Measurements from ENCODE around the gene VPS8. TPM values are rescaled to one million over a fixed set of nuclear protein-coding genes. Genes with fewer than 3 reads are reported as not detected.
"Not testable (repeated sequence)": the region's sequence is repeated elsewhere in the genome, so short reads cannot be mapped to it uniquely, and the experiment has no call there.

VPS8 gene
- total RNA-seq, 3 donors from 2014 or later = 52.2 to 86.3 (median 61.9) TPM

DNA sequence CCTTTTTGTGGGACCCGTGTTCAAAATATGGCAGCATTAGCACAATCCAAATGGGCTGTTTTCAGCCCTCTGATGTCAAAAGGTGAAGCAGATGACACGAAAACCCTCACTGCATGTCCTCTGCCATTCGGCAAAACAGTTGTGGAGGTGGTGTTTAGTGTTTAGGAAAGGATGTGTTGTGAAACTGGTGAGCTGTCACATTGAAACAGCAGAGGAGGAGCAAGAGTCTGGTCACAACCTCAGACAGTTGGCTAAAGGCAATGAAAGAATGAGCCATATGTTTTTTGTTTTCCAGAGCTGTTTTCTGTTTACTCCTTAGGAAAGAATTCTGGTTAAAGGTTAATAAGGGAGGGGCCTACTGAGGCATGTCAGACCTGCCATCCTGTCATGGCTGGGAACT lies 140.7 kb downstream of the VPS8 start:
- DNase-seq (ENCODE audit: low spot score in 2 of 2) = no peak
- Histone ChIP-seq H3K9me3 (no peaks in the 10 kb centered on the region), H3K4me3 (no peak overlapping the region), H3K27me3 (no peaks in the 10 kb centered on the region), H3K27ac (no peak overlapping the region), H3K4me1 (no peaks in the 10 kb centered on the region), H3K36me3 (no peaks in the 10 kb centered on the region)
- TF ChIP-seq POLR2AphosphoS5 (IDR thresholded peaks at IDR 0.05) = no peak
- TF ChIP-seq CTCF (IDR thresholded peaks at IDR 0.05) = no peak
- intact Hi-C loops (cut with DNase I; ENCODE audit: low total_unique reads) = no loop called here

GRCh38 chr3:184953401-184953800 lies 141.4 kb downstream of the VPS8 start:
- intact Hi-C loops (cut with DNase I; ENCODE audit: low total_unique reads) = no loop called here
- Histone ChIP-seq H3K27ac (no peak overlapping the region), H3K36me3 (no peaks in the 10 kb centered on the region), H3K27me3 (no peaks in the 10 kb centered on the region), H3K4me1 (no peaks in the 10 kb centered on the region), H3K4me3 (no peak overlapping the region), H3K9me3 (no peaks in the 10 kb centered on the region)
- DNase-seq (ENCODE audit: low spot score in 2 of 2) = no peak
- no peak for TF ChIP-seq CTCF (IDR thresholded peaks at IDR 0.05)
- no peak for TF ChIP-seq POLR2AphosphoS5 (IDR thresholded peaks at IDR 0.05)
- TF ChIP-seq POLR2A (IDR thresholded peaks at IDR 0.05) = no peak

DNA sequence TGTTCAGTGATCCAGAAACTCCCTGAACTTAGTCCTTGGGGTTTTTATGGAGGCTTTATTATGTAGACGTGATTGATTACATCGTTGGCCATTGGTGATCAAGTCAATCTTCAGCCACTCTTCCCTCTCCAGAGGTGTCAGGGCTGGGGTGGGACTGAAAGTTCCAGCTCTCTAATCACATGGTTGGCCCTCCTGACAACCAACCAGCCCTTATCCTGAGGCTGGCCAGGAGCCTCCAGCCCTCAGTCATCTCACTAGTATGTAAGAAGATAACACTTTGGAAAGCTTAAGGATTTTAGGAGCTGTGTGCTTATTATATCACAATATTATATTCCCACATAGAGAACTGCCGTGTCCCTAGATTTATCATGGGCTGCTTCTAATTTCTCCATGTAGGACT lies 142.3 kb downstream of the VPS8 start:
- H3K27me3 ChIP-seq = no peaks in the 10 kb centered on the region
- no peak for DNase-seq (ENCODE audit: low spot score in 2 of 2)
- no peak for TF ChIP-seq CTCF (IDR thresholded peaks at IDR 0.05)
- no peak for TF ChIP-seq POLR2A (IDR thresholded peaks at IDR 0.05)
- TF ChIP-seq POLR2AphosphoS5 (IDR thresholded peaks at IDR 0.05) = no peak
- no peaks in the 10 kb centered on the region for H3K9me3 ChIP-seq
- no peaks in the 10 kb centered on the region for H3K4me1 ChIP-seq
- H3K4me3 ChIP-seq = no peak overlapping the region
- H3K27ac ChIP-seq = no peak overlapping the region
- intact Hi-C loops (cut with DNase I; ENCODE audit: low total_unique reads) = no loop called here
- H3K36me3 ChIP-seq = no peaks in the 10 kb centered on the region

DNA sequence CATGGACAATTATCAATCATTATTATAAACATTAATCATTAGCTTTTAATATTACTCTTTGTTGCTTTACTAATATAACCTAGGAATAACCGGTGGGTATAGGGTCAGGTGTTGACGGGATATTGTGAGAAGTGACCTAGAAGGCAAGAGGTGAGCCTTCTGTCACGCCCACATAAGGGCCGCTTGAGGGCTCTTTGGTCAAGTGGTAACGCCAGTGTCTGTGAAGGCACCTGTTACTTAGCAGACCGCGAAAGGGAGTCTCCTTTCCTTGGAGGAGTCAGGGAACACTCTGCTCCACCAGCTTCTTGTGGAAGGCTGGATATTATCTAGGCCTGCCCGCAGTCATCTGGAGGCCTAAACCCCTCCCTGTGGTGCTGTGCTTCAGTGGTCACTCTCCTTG lies 142.9 kb downstream of the VPS8 start:
- H3K27ac ChIP-seq; DNase-seq (ENCODE audit: low spot score in 2 of 2); intact Hi-C loops (cut with DNase I; ENCODE audit: low total_unique reads); H3K36me3 ChIP-seq; H3K9me3 ChIP-seq; H3K4me1 ChIP-seq; H3K27me3 ChIP-seq; H3K4me3 ChIP-seq: not testable (repeated sequence)

GRCh38 chr3:184965639-184966430 lies 153.9 kb downstream of the VPS8 start:
- H3K27ac ChIP-seq = no peak overlapping the region
- no peaks in the 10 kb centered on the region for H3K36me3 ChIP-seq
- no peak for TF ChIP-seq CTCF (IDR thresholded peaks at IDR 0.05)
- no peak for TF ChIP-seq POLR2A (IDR thresholded peaks at IDR 0.05)
- no peak for TF ChIP-seq POLR2AphosphoS5 (IDR thresholded peaks at IDR 0.05)
- no peak for DNase-seq (ENCODE audit: low spot score in 2 of 2)
- H3K4me1 ChIP-seq = no peaks in the 10 kb centered on the region
- H3K9me3 ChIP-seq = no peaks in the 10 kb centered on the region
- no peak overlapping the region for H3K4me3 ChIP-seq
- intact Hi-C loops (cut with DNase I; ENCODE audit: low total_unique reads) = no loop called here
- H3K27me3 ChIP-seq = no peaks in the 10 kb centered on the region

Measured in breast epithelium (tissue), 4 donors.